Right atrium auricular region (tissue), 2 donors: ENCODE measurements around the gene KLHL22. TPM values are rescaled to one million over a fixed set of nuclear protein-coding genes. Genes with fewer than 3 reads are reported as not detected.

Experiments used
- DNase-seq: peaks from one replicate; pipeline ENCODE4 v3.0.0-alpha.2; 2019; ENCODE audit warnings: low spot score
- H3K27ac ChIP-seq, 2 donors: fragments of 200-600 bp; sonication (generic); 1 replicate in 1 of 2; 2 replicates in 1 of 2; pipeline ENCODE4 v1.5.1; 2016 to 2019
- H3K27me3 ChIP-seq, 2 donors: fragments of 200-600 bp; sonication (generic); one replicate each; pipeline versions ENCODE4 v1.5.1 to v1.6.0; 2017 to 2019
- H3K36me3 ChIP-seq: fragments of 200-600 bp; sonication (generic); one replicate; pipeline ENCODE4 v1.5.1; 2016
- H3K4me1 ChIP-seq, 2 donors: fragments of 200-600 bp; sonication (generic); one replicate each; pipeline versions ENCODE4 v1.5.1 to v1.6.0; 2017 to 2019
- H3K4me3 ChIP-seq, 2 donors: fragments of 200-600 bp; sonication (generic); 1 replicate in 1 of 2; 2 replicates in 1 of 2; pipeline ENCODE4 v1.5.1; 2017 to 2019; ENCODE audit warnings: mild to moderate bottlenecking in 1 of 2, moderate library complexity in 1 of 2
- H3K9me3 ChIP-seq, 2 donors: fragments of 200-600 bp; sonication (generic); one replicate each; pipeline ENCODE4 v1.5.1; 2019
- CTCF ChIP-seq, 2 donors: fragments of 200-600 bp; sonication (generic); IDR thresholded peaks; one replicate each; pipeline ENCODE4 v1.5.1; 2019; ENCODE audit warnings: antibody characterized with exemption in 2 of 2
- total RNA-seq, 2 donors: library from RNA; depleted of rRNA; stranded (reverse); fragments of >200 nt; gene quantifications; one replicate each; pipeline ENCODE4 v1.1.0, GENCODE V29; 2016

KLHL22 gene
- total RNA-seq, 2 donors from 2014 or later: 16.0 to 21.9 TPM

- Histone ChIP-seq H3K27me3 (no peaks in the 10 kb centered on the region), H3K27ac (no peak overlapping the region), H3K4me1 (peaks cover 0 to 9% of the 10 kb centered on the region in 2 donors), H3K4me3 (no peak overlapping the region), H3K36me3 (peaks cover 7% of the 10 kb centered on the region), H3K9me3 (no peaks in the 10 kb centered on the region)
- DNase-seq: no peak
- no peak for TF ChIP-seq CTCF (IDR thresholded peaks at IDR 0.05)
Measured at GRCh38 chr22:20444325-20444724, 51.3 kb downstream of the KLHL22 start.

GRCh38 chr22:20442485-20443284 is 52.9 kb downstream of the KLHL22 start:
- no peaks in the 10 kb centered on the region for H3K9me3 ChIP-seq
- peaks cover 0 to 22% of the 10 kb centered on the region in 2 donors for H3K4me1 ChIP-seq
- DNase-seq: no peak
- H3K27me3 ChIP-seq: no peaks in the 10 kb centered on the region
- peaks cover 7% of the 10 kb centered on the region for H3K36me3 ChIP-seq
- no peak overlapping the region for H3K27ac ChIP-seq
- no peak for TF ChIP-seq CTCF (IDR thresholded peaks at IDR 0.05)
- H3K4me3 ChIP-seq: no peak overlapping the region

- H3K4me3 ChIP-seq: no peak overlapping the region
- H3K4me1 ChIP-seq: peaks cover 0 to 27% of the 10 kb centered on the region in 2 donors
- H3K36me3 ChIP-seq: peaks cover 7% of the 10 kb centered on the region
- DNase-seq: no peak
- H3K27me3 ChIP-seq: no peaks in the 10 kb centered on the region
- peak overlapping the region in 1 of 2 donors; percentile 36 for H3K27ac ChIP-seq
- no peak for TF ChIP-seq CTCF (IDR thresholded peaks at IDR 0.05)
- no peaks in the 10 kb centered on the region for H3K9me3 ChIP-seq
Measured at GRCh38 chr22:20441631-20442484, 53.7 kb downstream of the KLHL22 start.

GRCh38 chr22:20440637-20441591 is 54.7 kb downstream of the KLHL22 start:
- Histone ChIP-seq H3K36me3 (peaks cover 7% of the 10 kb centered on the region), H3K27me3 (no peaks in the 10 kb centered on the region), H3K4me3 (no peak overlapping the region), H3K27ac (peak overlapping the region in 1 of 2 donors; percentile 36), H3K9me3 (no peaks in the 10 kb centered on the region), H3K4me1 (peaks cover 0 to 36% of the 10 kb centered on the region in 2 donors)
- DNase-seq: no peak
- no peak for TF ChIP-seq CTCF (IDR thresholded peaks at IDR 0.05)

GRCh38 chr22:20439928-20440575 is 55.5 kb downstream of the KLHL22 start:
- no peak overlapping the region for H3K27ac ChIP-seq
- DNase-seq: no peak
- no peak overlapping the region for H3K4me3 ChIP-seq
- TF ChIP-seq CTCF (IDR thresholded peaks at IDR 0.05): no peak
- no peaks in the 10 kb centered on the region for H3K27me3 ChIP-seq
- no peaks in the 10 kb centered on the region for H3K36me3 ChIP-seq
- peaks cover 0 to 45% of the 10 kb centered on the region in 2 donors for H3K4me1 ChIP-seq
- no peaks in the 10 kb centered on the region for H3K9me3 ChIP-seq
